DLD1 (cell line): ENCODE measurements around the gene NKD2.

Source experiments
- in situ Hi-C: cut with HindIII; loops from 2 replicates; pipeline ENCODE4 v1.10.0; 2017; ENCODE audit warnings: low sequenced_read_pairs

NKD2 gene

GRCh38 chr5:978693-979092 lies 29.9 kb upstream of the NKD2 start:
- in situ Hi-C loops: no loop called here

GRCh38 chr5:979100-979817 lies 29.3 kb upstream of the NKD2 start:
- in situ Hi-C loops: no loop called here

DNA sequence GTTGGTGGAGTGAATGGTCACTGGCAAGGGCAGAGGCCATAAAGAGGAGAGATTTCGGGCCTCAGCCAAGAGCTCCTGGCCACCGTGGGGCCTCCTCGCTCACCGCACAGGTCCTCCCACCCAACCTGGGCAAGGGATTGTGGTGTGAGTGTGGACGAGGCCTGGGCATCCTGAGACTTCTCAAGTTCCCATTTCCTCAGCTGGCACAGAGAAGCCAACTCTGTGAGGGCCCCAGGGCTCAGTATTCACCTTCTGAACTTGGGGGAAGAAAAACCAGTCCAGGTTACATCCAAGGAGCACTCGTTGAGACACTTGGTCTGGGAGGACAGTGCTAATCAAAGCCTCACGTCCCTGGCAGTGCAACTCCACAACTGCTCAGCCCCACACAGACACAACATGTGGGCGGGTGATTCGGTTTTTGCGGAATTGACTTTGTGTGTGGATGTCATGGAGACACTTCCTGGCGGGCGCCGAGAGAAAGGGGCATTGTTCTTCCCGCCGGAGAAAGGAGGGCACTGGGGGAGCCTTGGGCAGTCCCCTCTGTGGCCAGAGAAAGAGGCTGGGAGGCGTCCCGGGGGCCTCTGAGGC lies 28.5 kb upstream of the NKD2 start:
- in situ Hi-C loops: no loop called here

- in situ Hi-C loops: no loop called here
Measured at GRCh38 chr5:980966-981365, 27.6 kb upstream of the NKD2 start.

DNA sequence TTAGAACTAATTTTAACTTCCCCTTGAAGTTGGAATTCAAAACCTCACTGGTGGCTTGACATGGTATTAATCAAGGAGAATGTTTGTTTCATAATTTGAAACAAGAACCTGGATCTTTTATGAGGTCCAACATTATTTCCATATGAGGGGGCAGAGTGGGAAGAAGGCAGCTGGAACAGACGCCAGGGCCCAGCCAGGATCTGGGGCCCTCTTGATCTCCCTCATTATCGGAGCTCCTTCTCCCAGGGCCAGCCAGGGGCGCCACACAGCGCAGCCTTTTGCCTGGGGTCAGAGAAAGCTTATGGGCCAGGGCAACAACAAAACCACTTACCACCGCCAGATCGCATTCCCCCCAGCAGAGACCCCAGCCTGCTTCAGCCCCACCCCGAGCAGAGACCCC lies 27.1 kb upstream of the NKD2 start:
- in situ Hi-C loops: no loop called here

- in situ Hi-C loops: no loop called here
Measured at GRCh38 chr5:982377-983237, 26.0 kb upstream of the NKD2 start.

DNA sequence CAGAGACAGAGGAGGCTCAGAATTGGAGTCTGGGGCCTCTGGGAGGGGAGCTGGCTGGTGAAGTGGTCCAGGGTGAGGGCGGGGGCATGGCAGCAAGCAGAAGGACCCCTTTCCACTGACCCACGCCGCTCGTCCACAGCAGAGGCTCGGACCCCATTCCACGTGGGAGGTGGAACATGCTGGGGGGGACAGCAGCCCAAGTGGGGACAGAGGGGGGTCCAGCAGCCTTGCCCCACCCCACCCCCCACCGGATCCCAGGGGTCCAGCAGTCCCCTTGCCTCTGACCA lies 25.4 kb upstream of the NKD2 start:
- in situ Hi-C loops: no loop called here

DNA sequence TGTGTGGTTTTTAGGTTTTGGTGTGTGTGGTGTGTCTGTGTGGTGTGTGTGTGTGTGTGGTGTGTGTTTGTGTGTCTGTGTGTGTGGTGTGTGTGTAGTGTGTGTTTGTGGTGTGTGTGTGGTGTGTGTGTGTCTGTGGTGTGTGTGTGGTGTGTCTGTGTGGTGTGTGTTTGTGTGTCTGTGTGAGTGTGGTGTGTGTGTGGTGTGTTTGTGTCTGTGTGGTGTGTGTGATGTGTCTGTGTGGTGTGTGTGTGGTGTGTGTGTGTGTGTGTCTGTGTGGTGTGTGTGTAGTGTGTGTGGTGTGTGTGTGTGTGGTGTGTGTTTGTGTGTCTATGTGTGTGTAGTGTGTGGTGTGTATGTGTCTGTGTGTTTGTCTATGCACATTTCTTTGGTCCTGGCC lies 25.0 kb upstream of the NKD2 start:
- in situ Hi-C loops: no loop called here

DNA sequence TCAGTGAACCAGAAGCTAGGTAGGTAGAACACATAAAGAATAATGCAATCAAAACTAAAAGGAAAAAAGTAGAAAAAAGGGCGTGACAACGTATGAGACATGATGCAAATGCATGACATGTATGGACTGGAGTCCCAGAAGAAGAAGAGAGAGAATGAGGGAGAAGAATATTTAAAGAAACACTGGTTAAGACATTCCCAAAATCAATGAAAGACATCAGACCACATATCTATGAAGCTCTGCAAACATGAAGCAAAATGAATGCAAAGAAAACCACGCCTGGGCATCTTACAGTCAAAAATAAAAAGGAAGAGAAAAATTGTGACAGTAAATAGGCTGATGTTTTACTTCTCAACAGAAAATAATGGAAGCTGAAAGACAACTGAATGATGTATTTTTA lies 23.8 kb upstream of the NKD2 start:
- in situ Hi-C loops: no loop called here

- in situ Hi-C loops: no loop called here
Measured at GRCh38 chr5:987761-988160, 20.8 kb upstream of the NKD2 start.

GRCh38 chr5:988322-988721 lies 20.3 kb upstream of the NKD2 start:
- in situ Hi-C loops: no loop called here

GRCh38 chr5:989961-990530 lies 18.6 kb upstream of the NKD2 start:
- in situ Hi-C loops: no loop called here

GRCh38 chr5:991472-992267 lies 16.9 kb upstream of the NKD2 start:
- in situ Hi-C loops: no loop called here

DNA sequence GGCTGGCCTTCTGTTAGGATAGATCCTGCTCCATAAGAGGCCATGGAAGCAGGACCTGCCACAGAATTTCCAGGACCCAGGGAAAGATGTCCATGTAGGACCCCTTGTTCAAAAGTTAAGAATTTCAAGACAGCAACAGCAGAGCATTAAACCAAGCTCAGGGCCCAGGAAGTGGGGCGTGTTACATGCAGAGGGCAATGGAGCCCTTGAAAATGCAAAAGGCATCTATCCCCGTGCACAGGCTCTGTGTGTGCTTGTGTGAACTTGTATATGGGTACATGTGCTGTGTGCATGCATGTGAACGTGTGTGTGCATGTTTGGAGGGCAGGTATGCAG lies 14.4 kb upstream of the NKD2 start:
- in situ Hi-C loops: no loop called here

DNA sequence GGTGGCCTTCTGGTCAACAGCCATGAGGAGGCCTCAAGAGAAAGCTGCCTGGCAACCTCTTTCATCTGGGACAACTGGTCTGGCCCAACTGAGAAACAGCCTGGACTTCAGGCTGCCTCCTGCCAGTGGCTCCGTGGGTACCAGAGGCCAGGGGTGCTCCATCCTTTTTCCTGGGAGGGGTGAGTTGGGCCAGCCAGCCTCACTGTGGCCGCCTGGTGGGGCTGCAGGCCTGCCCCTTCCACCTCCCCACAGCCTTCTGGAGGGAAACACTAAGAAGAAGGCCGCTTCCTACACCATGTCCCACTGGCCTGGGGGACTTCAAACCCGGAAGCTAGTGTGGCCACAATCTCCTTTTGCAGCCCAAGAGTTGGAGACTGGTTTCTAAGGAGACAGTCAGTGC lies 13.8 kb upstream of the NKD2 start:
- in situ Hi-C loops: no loop called here

DNA sequence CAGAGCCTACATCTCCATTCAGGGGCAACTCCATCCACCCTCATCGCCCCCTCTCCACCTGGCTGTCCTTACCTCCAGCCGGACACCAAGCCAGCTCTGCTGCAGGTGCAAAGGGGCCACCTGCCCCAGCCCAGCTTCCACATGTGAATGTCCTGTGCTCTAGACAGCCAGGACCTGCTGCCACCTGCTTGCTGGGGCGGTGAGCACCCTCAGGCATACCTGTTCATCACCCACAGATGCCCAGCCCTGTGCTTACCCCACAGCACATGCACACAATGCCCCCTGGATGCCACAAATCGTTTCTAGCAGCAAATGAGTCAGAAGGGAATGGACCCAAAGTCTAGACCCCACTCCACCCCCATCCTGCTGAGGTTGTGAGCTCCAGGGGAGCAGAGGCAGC lies 13.3 kb upstream of the NKD2 start:
- in situ Hi-C loops: no loop called here

GRCh38 chr5:997001-997474 lies 11.6 kb upstream of the NKD2 start:
- in situ Hi-C loops: no loop called here

DNA sequence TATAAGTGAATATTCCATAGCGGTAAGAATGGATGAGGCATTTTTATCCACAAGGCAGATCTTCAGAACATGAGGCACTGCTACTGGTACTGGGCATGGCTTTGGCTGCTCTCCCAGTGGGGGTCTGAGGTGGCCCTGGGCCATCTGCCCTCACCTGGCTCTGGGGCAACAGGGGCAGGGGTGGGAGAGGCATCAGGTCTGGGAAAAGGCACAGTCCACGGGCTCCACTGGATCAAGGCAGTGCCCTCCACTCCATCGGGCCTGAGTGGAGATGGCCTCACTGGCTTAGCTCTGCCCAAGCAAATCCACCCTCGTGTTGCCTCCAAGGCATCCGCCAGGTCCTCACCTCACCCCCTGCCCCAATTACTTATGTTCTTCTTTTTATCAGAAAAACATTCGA lies 10.9 kb upstream of the NKD2 start:
- in situ Hi-C loops: no loop called here

DNA sequence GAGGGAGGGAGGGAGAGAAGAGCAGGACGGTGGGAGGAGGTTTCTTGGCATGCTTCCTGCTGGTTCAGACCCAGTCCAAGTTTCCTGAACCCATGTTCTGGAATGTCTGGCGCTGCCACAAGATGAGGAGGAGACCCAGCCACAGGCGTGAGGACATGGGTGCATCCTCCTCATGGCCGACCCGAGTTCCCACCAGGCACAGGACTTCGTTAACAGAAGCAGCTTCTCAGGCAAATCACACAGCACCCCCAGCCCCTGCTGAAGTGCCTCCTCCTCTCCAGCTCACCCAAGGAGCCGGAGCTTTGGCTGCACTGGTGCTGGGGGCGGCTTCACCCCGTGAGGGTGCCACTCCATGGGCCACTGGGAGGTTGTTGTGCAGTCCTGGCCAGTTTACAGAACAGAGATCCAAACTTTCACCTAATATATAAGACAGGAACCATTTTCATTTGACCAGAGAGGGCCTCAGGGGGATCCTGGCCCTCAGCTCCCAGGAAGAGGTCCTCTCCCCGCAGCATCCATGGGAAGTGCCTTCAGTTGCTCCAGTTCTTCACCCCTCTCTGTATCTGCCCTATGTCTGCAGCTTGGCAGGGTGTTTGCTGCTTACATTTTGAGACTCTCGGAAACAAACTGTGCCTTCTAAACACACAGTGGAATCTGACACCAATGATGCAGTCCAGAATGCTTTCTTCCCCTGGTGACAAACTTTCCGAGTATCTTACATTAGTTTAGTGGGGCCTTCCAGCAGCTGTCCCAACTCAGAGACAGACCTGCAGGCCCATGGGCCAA lies 10.2 kb upstream of the NKD2 start:
- in situ Hi-C loops: no loop called here

DNA sequence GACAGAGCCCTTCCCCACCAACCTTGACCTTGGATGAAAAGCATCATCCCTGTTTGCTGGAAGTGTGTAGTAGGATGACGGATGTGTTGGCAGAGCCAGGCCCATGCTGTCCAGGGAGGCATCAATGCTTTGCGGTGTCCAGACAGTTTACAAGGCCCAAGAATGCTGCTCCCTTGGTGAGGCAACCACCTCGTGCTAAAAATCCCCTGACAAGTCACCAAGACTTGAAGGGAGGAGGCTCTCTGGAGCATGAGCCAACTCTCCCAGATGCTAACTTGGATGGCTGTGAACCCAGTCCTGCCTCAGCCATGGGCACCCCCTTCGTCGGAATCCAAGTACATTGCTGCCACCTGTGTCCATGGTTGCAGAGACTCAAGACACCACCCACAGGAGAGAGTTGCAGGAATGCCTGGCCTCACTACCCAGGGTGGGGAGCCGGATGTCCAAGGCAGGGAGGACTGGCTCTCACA lies 9.5 kb upstream of the NKD2 start:
- in situ Hi-C loops: no loop called here
